ENCODE measurements around the gene FAM221A.
"Not testable (repeated sequence)": the region's sequence is repeated elsewhere in the genome, so short reads cannot be mapped to it uniquely, and the experiment has no call there.

The FAM221A gene, protein sequence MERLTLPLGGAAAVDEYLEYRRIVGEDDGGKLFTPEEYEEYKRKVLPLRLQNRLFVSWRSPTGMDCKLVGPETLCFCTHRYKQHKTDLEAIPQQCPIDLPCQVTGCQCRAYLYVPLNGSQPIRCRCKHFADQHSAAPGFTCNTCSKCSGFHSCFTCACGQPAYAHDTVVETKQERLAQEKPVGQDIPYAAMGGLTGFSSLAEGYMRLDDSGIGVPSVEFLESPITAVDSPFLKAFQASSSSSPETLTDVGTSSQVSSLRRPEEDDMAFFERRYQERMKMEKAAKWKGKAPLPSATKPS

DNA sequence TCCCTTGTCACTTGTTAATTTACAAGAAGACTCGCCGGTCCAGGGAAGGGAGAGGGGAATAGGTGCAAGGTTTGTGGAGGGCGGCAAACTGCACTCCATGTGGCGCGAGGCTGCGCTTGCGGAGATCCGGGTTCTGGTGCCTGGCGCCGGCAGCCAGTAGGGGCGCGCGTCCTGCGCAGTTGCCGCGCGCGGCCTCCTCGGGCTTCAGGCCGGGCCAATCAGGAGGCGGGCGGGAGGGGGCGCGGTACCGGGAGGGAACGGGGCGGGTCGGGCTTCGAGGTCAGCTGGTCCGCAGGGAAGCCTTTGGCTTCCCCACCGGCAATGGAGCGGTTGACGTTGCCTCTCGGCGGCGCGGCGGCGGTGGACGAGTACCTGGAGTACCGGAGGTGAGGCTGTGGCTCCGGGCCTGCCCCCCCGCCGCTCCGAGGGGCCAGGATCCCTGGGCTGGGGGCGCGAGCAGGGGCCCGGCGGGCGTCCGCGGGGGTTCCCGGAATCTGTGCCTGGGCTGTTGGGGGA, at the start of gene FAM221A:
FAM221A (plus strand) TSS at position 302 of the 516 bp plus-strand sequence; CDS start at position 322, 20 bp downstream.
- DNase-seq (ENCODE audit: low spot score) = peak; percentile 90

DNA sequence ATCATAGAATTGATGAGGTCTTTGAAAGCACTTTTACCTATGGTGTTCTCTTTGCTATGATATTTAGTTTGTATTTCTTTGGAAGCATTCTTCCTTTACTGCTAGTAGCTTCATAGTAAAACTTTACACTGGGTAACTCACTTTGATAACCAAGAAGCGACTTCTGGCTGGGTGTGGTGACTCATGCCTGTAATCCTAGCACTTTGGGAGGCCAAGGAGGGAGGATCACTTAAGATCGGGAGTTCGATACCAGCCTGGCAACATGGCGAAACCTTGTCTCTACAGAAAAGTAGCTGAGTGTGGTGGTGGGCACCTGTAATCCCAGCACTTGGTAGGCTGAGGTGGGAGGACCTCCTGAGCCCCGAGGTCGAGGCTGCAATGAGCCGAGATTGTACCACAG, 46.6 kb upstream of the FAM221A start:
- no peak for DNase-seq (ENCODE audit: low spot score)

DNA sequence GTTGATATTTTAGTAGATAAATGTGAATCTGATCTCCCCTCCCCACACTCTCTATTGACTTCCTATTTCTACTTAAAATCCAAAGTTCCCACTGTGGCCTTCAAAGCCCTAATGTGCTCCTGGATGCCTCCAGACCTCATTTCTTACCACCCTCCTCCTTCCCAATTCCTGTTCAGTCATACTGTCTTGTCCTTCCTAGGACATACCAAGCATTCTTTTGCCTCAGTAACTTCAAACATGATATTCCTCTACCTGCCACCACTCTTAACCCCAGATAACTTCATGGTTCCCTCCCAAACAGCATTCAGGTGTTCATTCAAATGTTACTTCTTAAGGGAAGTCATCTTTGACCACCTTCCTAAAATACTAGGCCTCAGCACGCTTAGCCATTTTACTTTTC, 34.2 kb upstream of the FAM221A start:
- DNase-seq (ENCODE audit: low spot score) = no peak

DNA sequence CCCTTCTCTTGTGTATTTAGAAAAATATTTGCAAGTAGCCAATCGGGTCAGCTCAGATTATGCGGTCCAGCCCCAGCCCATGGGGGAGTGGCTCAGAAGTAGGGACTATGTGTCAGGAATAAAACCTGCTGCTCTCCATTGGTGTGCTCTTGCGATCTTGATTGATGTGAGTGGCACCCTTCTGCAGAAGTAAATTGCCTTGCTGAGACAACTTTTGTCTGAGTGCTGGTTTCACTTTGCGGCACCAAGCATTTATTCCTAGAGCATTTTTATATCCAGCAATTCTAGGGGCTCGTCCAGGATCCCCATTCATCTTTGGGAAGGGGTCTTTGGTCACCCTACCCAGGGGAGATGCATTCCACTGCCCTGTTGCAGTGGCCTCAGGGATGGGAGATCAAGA, 26.1 kb upstream of the FAM221A start:
- DNase-seq (ENCODE audit: low spot score) = no peak

DNA sequence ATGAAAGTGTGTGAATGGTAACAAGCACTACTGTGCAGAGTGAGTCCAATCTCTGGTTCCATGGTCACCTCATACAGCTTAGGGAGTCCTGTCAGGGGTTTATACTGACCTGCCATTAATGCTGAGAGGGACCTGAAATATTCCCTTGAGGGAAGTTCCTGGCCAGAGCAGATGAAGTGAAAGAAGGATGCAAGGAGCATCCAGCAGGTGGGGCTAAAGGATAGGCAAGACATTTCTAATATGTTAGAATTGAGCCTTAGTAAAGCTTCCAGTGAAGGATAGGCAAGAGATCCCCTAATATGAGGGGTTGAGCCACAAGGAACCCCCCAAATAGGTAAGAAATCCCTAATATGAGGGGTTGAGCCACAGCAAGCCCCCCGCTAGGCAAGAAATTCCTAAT, 25.5 kb upstream of the FAM221A start:
- DNase-seq (ENCODE audit: low spot score) = peak; percentile 10

DNA sequence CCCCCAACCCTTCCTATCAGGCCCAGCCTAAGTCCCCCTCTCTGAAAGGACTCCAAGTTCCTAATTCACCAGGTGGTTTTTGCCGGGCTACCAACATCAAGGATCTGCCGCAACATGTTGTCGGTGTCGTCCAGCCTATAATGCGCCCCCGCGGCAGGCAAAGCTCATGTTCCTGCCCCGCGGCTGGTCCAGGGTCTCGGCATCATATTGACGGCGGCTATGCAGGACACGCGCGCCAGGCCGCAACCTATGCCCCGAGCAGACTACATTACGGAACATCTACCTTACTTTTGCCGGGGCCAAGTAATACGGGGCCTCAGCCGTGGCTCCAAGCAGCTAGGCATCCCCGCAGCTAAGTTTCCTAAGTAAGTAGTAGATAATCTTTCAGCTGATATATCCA, 24.6 kb upstream of the FAM221A start:
- no peak for DNase-seq (ENCODE audit: low spot score)

DNA sequence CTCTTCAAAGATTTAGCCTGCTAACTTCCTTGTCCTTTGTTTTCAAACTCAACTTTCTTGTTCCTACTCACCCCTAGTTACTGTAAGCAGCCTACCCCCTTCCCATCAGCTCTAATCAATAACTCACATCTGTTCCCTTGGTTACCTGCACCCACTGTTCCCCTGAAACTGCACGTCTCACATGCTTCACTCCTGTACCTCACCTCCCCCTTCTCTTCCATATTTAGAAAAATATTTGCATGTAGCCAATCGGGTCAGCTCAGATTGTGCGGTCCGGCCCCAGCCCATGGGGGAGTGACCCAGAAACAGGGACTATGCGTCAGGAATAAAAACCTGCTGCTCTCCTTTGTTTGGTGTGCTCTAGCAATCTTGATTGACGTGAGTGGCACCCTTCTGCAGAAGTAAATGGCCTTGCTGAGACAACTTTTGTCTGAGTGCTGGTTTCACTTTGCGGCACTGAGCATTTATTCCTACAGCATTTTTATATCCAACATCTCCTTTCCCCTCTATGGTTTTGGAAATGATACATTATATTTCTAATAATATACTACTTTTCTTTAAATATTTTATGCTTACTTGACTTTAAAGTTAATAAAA, 21.1 kb upstream of the FAM221A start:
- no peak for DNase-seq (ENCODE audit: low spot score)

DNA sequence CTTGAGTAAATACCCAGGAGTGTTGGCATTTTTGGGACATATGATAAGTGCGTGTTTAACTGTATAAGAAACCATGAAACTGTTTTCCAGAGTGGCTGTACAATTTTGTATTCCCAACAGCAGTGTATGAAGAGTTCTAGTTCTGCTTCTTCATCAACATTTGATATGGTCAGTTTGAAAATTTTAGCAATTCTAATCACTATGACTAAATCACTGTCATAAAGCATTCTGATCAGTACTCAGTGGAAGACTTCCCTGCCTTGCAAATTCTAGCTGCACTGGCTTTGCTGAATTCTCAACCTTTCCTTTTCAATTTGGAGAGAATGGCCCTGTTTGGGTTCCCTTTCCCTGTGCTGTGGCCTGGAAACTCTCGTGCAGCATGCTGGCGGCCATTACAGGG, 18.6 kb upstream of the FAM221A start:
- no peak for DNase-seq (ENCODE audit: low spot score)

DNA sequence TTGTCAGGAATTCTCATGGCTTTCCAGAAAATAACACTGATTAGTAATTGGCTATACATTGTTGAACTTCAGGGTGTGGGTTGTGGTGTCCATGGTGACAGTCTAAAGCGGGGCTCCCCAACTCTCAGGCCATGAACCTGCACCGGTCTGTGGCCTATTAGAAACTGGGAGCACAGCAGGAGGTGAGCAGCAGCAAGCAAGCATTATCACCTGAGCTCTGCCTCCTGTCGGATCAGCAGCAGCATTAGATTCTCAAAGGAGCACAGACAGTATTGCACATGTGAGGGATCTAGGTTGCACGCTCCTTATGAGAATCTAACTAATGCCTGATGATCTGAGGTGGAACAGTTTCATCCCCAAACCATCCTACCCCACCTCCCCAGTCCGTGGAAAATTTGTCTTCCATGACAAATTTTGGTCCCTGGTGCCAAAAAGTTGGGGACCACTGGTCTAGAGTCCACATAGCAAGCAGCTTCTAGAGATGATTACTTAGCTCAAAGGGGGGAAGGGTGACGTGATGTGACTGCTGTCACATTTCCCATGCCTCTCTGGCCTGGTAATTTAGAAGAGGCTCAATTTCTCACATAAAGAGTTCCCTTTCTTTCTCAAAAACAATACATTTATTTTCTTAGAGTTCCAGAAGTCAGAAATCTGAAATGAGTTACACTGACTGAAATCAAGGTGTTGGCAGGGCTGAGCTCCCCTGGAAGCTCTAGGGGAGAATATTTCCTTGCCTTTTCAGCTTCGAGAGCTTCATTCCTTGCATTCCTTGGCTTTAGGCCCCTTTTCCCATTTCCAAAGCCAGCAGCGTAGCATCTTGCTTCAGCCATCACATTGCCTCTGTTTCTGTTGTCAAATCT, 17.6 kb upstream of the FAM221A start:
- DNase-seq (ENCODE audit: low spot score) = peak; percentile 13

DNA sequence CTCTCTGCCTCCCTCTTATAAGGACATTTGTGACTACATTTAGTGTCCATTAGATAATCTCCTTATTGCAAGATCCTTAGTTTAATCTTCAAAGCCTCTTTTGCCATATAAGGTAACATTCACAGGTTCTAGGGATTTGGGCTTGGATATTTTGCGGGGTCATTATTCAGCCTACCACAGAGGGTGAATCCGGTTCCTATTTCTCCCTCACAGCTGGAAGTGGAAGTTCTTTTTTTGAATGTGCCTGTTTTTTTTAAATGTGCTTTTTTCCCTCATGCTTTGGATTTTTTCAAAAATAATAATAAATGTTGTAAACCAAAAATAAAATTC, 17.1 kb upstream of the FAM221A start:
- DNase-seq (ENCODE audit: low spot score) = no peak

DNA sequence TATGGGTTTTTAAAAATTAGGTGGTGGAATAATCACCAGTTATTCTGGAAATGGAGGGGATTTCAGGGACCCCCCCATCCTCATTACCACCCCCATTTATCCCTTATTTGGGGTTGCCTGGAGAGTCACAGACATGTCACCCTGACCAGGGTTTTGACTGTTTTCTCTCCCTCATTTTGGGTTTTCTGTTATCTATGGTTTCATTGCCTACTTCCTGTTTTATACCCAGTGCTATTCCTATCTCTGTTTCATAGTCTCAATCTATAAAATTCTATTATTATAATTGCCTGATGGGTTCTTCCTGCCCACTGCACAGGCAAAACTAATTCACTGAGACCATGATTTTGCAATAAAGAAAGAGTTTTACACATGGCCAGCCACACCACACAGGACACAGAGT, 15.9 kb upstream of the FAM221A start:
- no peak for DNase-seq (ENCODE audit: low spot score)

DNA sequence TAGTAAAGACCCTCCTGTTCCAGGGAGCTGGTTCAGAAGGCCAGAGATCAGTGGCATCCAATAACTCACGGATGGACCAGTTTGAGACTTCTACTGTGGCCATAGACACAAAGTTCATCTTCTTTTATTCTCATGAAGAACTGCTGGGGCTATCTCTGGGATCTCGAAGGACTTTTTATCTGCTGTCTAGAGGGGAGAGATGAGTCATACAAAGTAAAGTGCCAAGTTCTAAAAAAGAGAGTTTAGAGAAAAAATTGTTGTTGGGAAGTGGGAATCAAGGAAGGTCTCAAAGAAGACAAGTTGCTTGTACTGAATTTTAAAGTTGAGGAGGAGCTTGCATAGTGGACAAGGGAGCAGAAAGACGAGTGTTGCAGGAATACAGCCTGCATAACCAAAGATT, 8.0 kb upstream of the FAM221A start:
- DNase-seq (ENCODE audit: low spot score) = no peak

DNA sequence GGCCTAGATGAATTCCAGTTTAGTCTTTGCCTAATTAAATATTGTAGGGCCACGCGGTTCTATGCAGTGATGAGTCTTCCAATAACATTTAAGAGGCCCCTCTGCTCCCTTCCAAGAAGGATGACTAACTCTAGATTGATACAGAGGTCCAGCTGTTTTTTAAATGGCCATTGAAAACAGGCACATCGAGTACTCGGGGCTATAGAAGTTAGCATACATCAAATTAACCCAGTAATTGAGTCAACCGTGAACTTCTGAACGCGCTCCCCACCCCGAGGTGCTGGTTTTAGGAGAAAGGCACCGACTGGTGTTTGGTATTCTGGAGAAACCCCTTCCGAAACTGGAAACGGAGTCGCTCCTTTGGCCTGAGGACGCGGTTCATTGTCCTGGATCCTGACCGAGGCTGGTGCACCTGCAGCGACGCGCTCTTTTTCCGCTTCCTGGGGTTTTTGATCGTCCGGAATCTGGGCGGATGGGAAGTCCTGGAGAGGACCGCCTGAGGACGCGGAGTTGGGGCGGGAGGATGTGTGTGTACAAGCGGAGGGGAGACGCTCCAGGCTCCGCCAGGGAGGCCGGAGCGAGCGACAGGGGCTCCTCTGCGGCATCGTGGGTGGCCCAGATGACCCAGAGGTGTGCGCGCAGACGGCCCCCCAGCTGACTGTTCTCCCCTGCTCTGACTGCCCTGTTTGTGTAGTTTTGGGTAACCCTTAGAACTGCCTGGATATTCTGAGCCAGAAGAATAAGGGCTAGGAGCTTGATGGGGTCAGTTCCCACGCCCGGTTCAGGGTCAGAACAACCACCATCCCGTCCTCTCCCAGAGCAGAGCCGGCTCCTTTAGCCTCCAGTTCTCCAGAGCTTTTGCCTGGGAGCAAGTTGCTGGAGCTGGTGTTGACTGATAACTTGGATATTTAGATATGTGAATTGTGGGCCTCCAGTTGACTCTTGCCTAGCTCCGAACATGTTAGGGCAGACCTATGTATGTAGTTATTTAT, 711 bp downstream of the FAM221A start:
- peak; percentile 41 for DNase-seq (ENCODE audit: low spot score)

DNA sequence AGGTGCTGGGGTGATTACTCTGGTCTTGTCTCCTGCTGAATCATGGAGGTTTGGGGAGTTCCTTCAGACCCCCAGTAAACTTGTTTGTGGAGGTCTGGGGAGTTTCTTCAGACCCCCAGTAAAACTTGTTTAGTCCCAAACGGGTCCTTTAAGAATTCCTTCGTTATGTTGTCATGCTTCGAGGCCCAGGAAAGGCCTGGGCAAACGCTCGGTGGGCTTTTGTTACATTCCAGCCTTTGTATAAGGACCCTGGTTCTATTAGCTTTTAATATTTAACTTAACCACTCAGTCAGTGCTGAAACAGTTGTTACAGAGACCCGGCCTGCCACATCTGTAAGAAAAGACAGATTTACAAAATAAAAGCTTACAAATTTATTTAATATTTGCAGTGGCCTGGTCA, 4.0 kb downstream of the FAM221A start:
- DNase-seq (ENCODE audit: low spot score) = not testable (repeated sequence)

DNA sequence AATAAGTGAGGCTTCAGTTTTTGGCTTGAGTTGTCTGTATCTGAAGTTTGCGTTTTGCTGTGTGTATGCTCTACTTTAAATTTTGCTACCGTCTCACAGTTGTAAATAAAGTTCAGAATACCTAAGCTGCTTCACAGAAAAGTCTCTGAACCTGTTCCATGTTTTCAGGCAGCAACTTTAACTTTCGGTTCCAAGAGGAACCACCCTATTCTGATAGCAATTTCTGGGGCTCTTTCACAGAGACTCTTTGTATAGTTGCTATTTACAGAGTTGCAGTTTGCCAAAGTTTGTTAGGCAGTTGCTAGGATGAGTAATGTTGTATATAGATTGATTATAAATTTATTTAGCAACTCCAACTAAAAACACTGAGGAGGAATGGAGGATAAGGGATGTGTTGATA, 5.7 kb downstream of the FAM221A start:
- DNase-seq (ENCODE audit: low spot score) = peak; percentile 17

DNA sequence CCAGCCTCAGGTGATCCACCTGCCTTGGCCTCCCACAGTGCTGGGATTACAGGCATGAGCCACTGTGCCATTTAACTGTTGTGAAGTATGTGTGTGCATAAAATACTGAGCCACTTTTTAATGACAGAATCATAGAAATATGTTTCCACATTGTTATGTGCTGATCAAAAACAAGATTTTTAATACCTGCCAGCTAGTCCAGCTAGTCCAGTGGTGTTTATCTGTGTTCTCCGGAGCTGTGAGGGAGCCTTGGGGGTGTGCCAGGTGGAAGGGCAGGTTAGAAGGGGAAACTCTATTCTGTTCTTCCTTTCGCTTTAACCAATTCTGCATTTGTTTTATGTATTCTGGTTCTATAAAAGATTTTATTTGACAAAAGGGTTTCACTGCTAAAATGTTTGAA, 7.0 kb downstream of the FAM221A start:
- peak; percentile 15 for DNase-seq (ENCODE audit: low spot score)

DNA sequence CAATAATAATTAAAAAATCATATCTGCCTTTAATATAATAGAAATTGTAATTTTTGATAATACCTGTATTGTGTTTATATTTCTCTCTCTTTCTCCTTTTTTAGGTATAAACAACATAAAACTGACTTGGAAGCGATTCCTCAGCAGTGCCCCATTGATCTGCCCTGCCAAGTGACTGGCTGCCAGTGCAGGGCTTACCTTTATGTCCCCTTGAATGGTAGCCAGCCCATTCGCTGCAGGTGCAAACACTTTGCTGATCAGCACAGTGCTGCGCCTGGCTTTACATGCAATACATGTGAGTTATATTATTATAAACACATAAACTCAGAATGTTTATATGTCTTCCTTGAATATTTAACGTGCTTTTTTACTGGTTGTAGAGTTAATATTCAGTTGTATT, 9.2 kb downstream of the FAM221A start:
- DNase-seq (ENCODE audit: low spot score) = no peak

DNA sequence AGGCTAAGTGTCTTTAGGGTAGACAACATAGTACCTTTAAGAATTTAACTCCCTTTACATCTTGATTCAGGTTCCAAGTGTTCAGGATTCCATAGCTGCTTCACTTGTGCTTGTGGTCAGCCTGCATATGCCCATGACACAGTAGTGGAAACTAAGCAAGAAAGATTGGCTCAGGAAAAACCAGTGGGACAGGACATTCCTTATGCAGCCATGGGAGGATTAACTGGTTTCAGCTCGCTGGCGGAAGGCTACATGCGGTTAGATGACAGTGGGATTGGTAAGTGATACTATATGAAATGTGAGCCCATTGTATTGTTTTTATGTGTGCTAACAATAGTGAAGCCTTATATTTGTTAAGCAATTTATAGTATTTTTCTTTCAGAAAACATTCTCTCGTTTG, 11.3 kb downstream of the FAM221A start:
- no peak for DNase-seq (ENCODE audit: low spot score)

DNA sequence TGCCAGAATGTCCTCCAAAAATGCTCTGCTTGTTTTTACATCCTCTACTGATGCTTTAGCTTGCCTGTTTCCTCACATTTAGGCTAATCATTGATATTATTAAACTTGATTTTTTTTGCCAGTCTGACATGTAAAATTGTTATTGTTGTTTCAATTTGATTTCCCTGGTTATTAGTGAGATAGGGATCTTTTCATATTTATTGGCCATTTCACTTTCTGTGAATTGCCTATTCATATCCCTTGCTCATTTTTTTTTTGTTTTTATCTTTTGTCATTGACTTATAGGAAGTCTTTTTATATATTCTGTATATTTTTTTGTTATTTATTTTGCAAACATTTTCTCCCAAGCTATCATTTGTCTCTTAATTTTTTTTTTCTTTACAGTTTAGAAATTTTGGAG, 13.2 kb downstream of the FAM221A start:
- no peak for DNase-seq (ENCODE audit: low spot score)

DNA sequence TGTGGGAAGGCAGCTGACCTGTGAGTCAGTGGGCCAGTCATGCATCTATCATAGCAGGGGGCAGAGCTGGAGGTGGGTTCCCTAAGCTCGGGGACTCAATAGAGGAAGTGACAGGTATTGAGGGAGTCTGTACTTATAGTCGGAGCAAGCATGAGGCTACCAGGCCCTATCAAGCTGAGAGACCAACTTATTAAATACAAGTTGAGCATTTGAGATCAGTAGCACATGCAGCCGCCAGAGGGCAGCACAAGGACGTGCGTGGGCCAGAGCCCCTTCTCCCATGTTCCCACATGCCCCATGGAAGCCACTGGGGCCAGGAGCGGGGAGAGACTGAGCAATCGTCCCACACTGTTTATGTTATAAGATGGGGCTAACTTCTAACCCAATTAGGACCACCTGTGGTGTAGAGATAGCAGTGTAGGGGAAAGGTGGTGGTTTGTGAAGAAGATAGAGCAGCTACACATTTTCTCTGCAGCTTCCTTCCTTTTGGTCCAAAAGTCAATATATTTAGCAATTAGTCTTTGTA, 17.0 kb downstream of the FAM221A start:
- DNase-seq (ENCODE audit: low spot score) = peak; percentile 36

DNA sequence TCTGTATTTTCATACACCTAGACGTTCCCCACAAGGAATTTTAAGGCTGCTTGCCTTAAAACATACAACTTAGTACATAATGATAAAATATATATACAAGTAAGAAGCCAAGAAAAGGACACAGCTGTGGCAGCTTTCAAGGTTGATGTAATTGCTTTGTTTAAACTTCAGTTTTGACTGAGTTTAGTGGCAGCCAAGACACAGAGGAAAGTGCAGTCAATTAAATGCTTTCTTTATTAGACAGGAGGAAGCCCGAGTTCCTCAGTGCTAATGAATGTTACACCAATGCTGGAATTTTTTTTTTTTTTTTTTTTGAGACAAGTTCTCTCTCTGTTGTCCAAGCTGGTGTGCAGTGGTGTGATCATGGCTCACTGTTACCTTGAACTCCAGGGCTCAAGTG, 18.8 kb downstream of the FAM221A start:
- no peak for DNase-seq (ENCODE audit: low spot score)

DNA sequence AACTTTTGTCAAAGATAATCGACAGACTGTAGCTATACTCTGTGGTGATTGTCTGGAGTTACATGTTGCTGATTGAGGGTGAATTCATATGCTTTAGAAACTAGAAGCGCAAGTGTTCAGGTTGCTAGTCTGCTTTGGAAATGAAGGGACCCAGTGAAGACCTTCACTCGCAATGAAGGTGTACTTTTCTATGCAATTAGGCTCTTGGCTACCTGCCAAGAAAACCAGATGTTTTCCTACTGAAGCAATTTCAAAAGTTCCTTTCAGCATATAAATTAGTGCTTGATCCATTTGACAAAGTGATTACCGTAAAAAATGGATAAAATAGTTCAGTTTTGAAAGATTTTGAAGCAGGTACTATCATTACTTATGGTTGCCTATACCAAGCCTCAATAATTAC, 20.0 kb downstream of the FAM221A start:
- no peak for DNase-seq (ENCODE audit: low spot score)
